Neural cell (in vitro differentiated cells): ENCODE data around the gene PDIA6. TPM values are rescaled to one million over a fixed set of nuclear protein-coding genes. Genes with fewer than 3 reads are reported as not detected.

Source experiments
- H2AFZ ChIP-seq: fragments of 200-600, 300-800 bp; sonication (generic), shearing (Covaris generic); 2 replicates; pipeline ENCODE4 v1.6.0; 2014; ENCODE audit warnings: low read depth, mild to moderate bottlenecking, antibody characterized with exemption, low read length, moderate library complexity
- H3F3A ChIP-seq: fragments of 200-600 bp; shearing (Covaris generic); 2 replicates; pipeline ENCODE4 v1.6.1; 2016; ENCODE audit warnings: mild to moderate bottlenecking, moderate library complexity, mixed read lengths, antibody characterized with exemption, low read length; ENCODE audit not compliant: insufficient read depth, poor library complexity, severe bottlenecking
- H3K27ac ChIP-seq: fragments of 200-600, 300-800 bp; sonication (generic), shearing (Covaris generic); 2 replicates; pipeline ENCODE4 v1.5.1; 2014; ENCODE audit warnings: mild to moderate bottlenecking, low read length, moderate library complexity
- H3K27me3 ChIP-seq: fragments of 300-800, 200-600 bp; sonication (generic), shearing (Covaris generic); 2 replicates; pipeline ENCODE4 v1.6.0; 2014; ENCODE audit warnings: mild to moderate bottlenecking, low read depth, low read length, moderate library complexity; ENCODE audit not compliant: insufficient read depth
- H3K36me3 ChIP-seq: fragments of 300-800, 200-600 bp; sonication (generic), shearing (Covaris generic); 2 replicates; pipeline ENCODE4 v1.5.1; 2014; ENCODE audit warnings: mild to moderate bottlenecking, antibody characterized with exemption, low read length, moderate library complexity; ENCODE audit not compliant: insufficient read depth
- H3K4me2 ChIP-seq: fragments of 300-800, 200-600 bp; sonication (generic), shearing (Covaris generic); 2 replicates; pipeline ENCODE4 v1.6.0; 2014; ENCODE audit warnings: mild to moderate bottlenecking, low read length
- H3K4me3 ChIP-seq: fragments of 300-800, 200-600 bp; sonication (generic), shearing (Covaris generic); 2 replicates; pipeline ENCODE4 v1.5.1; 2014; ENCODE audit warnings: mild to moderate bottlenecking, low read length, moderate library complexity
- H3K79me2 ChIP-seq: fragments of 200-600 bp; shearing (Covaris generic); replicated peaks from 2 replicates; pipeline ENCODE4 v1.6.0; 2014; ENCODE audit warnings: mild to moderate bottlenecking, low read length, moderate library complexity; ENCODE audit not compliant: insufficient read depth
- H3K9ac ChIP-seq: fragments of 300-800, 200-600 bp; sonication (generic), shearing (Covaris generic); 2 replicates; pipeline ENCODE4 v1.6.1; 2016; ENCODE audit warnings: mild to moderate bottlenecking, low read length, mixed read lengths
- H3K9me2 ChIP-seq: fragments of 200-600 bp; shearing (Covaris generic); 2 replicates; pipeline ENCODE4 v1.6.1; 2016; ENCODE audit warnings: mild to moderate bottlenecking, low read length, mixed read lengths; ENCODE audit not compliant: insufficient read depth
- H3K9me3 ChIP-seq: fragments of 200-600, 300-800 bp; sonication (generic), shearing (Covaris generic); 2 replicates; pipeline ENCODE4 v1.6.1; 2016; ENCODE audit warnings: mild to moderate bottlenecking, mixed run types, low read length, moderate library complexity, mixed read lengths
- H4K20me1 ChIP-seq: fragments of 200-600 bp; shearing (Covaris generic); 2 replicates; pipeline ENCODE4 v1.6.1; 2016; ENCODE audit warnings: mild to moderate bottlenecking, mixed run types; ENCODE audit not compliant: insufficient read depth
- CTCF ChIP-seq: fragments of 450-650 bp; IDR thresholded peaks from 2 replicates; pipeline ENCODE4 v1.5.1; 2014; ENCODE audit warnings: antibody characterized with exemption, mild to moderate bottlenecking, moderate library complexity; ENCODE audit not compliant: poor library complexity, severe bottlenecking
- EP300 ChIP-seq: fragments of 450-650 bp; conservative IDR thresholded peaks from 2 replicates; pipeline ENCODE4 v1.6.1; 2014; ENCODE audit warnings: antibody characterized with exemption, mild to moderate bottlenecking, moderate library complexity; ENCODE audit not compliant: poor library complexity, severe bottlenecking
- EZH2 ChIP-seq: fragments of 200-600, 300-800 bp; shearing (Covaris generic), sonication (generic); IDR thresholded peaks from 2 replicates; pipeline ENCODE4 v1.6.1; 2014; ENCODE audit warnings: antibody characterized with exemption, low read length, borderline replicate concordance, mild to moderate bottlenecking; ENCODE audit not compliant: insufficient read depth, poor library complexity, severe bottlenecking
- MXI1 ChIP-seq: fragments of 450-650 bp; conservative IDR thresholded peaks from 2 replicates; pipeline ENCODE4 v1.6.1; 2014; ENCODE audit warnings: antibody characterized with exemption, mild to moderate bottlenecking; ENCODE audit not compliant: poor library complexity, severe bottlenecking
- POLR2AphosphoS5 ChIP-seq: IDR thresholded peaks from 2 replicates; pipeline ENCODE4 v1.6.1; 2012
- RAD21 ChIP-seq: fragments of 450-650 bp; conservative IDR thresholded peaks from 2 replicates; pipeline ENCODE4 v1.6.1; 2014; ENCODE audit warnings: antibody characterized with exemption, mild to moderate bottlenecking, moderate library complexity
- REST ChIP-seq: IDR thresholded peaks from 2 replicates; pipeline ENCODE4 v1.6.1; 2012; ENCODE audit warnings: borderline replicate concordance
- SMC3 ChIP-seq: fragments of 450-650 bp; conservative IDR thresholded peaks from 2 replicates; pipeline ENCODE4 v1.6.1; 2014; ENCODE audit warnings: antibody characterized with exemption, mild to moderate bottlenecking, moderate library complexity; ENCODE audit not compliant: poor library complexity
- TAF1 ChIP-seq: IDR thresholded peaks from 2 replicates; pipeline ENCODE4 v1.6.1; 2012; ENCODE audit warnings: low read depth
- polyA plus RNA-seq: library from polyadenylated mRNA; depleted of rRNA; stranded (reverse); fragments of >200 nt; gene quantifications from 2 replicates; pipeline ENCODE4 v1.2.3, GENCODE V29; 2014

The PDIA6 gene
- polyA plus RNA-seq, 1 donor from 2014 or later, result 124 TPM

GRCh38 chr2:10772201-10772867 lies 40.3 kb downstream of the PDIA6 start:
- Histone ChIP-seq H3K4me2 (no peak overlapping the region), H4K20me1 (no peaks in the 10 kb centered on the region), H3K9me3 (no peaks in the 10 kb centered on the region), H3F3A (no peaks in the 10 kb centered on the region), H3K9ac (no peak overlapping the region), H3K36me3 (no peaks in the 10 kb centered on the region), H2AFZ (no peak overlapping the region), H3K79me2 (no peaks in the 10 kb centered on the region), H3K4me3 (no peak overlapping the region), H3K27me3 (no peaks in the 10 kb centered on the region), H3K27ac (no peak overlapping the region), H3K9me2 (no peaks in the 10 kb centered on the region)
- no peak for TF ChIP-seq EZH2
- no peak for TF ChIP-seq MXI1
- no peak for TF ChIP-seq EP300
- no peak for TF ChIP-seq POLR2AphosphoS5
- TF ChIP-seq RAD21, result no peak
- TF ChIP-seq CTCF, result no peak
- TF ChIP-seq SMC3, result no peak
- TF ChIP-seq TAF1, result no peak
- no peak for TF ChIP-seq REST

- Histone ChIP-seq H3K79me2 (no peaks in the 10 kb centered on the region), H3K9me2 (no peaks in the 10 kb centered on the region), H3K36me3 (no peaks in the 10 kb centered on the region), H3K27me3 (no peaks in the 10 kb centered on the region), H3K9me3 (no peaks in the 10 kb centered on the region), H2AFZ (no peak overlapping the region), H4K20me1 (no peaks in the 10 kb centered on the region), H3F3A (no peaks in the 10 kb centered on the region), H3K4me2 (no peak overlapping the region), H3K27ac (no peak overlapping the region), H3K9ac (no peak overlapping the region), H3K4me3 (no peak overlapping the region)
- TF ChIP-seq POLR2AphosphoS5 (no peak), CTCF (no peak), EZH2 (no peak), SMC3 (no peak), EP300 (no peak), RAD21 (no peak), MXI1 (no peak), TAF1 (no peak), REST (no peak)
Observed at GRCh38 chr2:10771786-10772185, 40.8 kb downstream of the PDIA6 start.
